A673 (cell line): ENCODE data around the gene HSD11B1L. TPM values are rescaled to one million over a fixed set of nuclear protein-coding genes. Genes with fewer than 3 reads are reported as not detected.

Experiments
- BruUV-seq: library from RNA; stranded (reverse); fragments of 400-500 nt; replicated peaks from 2 replicates; lab custom pipeline; 2021; lab: Mats Ljungman, UMichigan
- CTCF ChIA-PET: fragments of 300-600 bp; sonication (Branson Sonifier 250); formaldehyde crosslinking; loops from one replicate; lab custom pipeline; 2022; ENCODE audit warnings: antibody characterized with exemption; lab: Charles Lee
- POLR2A ChIA-PET: fragments of 300-600 bp; sonication (Branson Sonifier 250); formaldehyde crosslinking; loops from one replicate; lab custom pipeline; 2022; ENCODE audit warnings: antibody characterized with exemption; ENCODE audit not compliant: low non-redundant PET; lab: Charles Lee
- DNase-seq: peaks from one replicate; pipeline ENCODE4 v3.0.0-alpha.2; 2015; ENCODE audit warnings: low spot score
- H3K27ac ChIP-seq: fragments of 200-600 bp; sonication (generic); 2 replicates; pipeline ENCODE4 v1.5.1; 2016; ENCODE audit warnings: mixed run types, low read depth, mild to moderate bottlenecking, mixed read lengths, antibody characterized with exemption, low read length; ENCODE audit not compliant: poor library complexity, severe bottlenecking
- H3K27me3 ChIP-seq: fragments of 200-600 bp; sonication (generic); replicated peaks from 2 replicates; pipeline ENCODE4 v1.6.1; 2017; ENCODE audit warnings: mixed run types, low read depth, mild to moderate bottlenecking, mixed read lengths, antibody characterized with exemption, low read length; ENCODE audit not compliant: insufficient read depth, poor library complexity
- H3K36me3 ChIP-seq: fragments of 200-600 bp; sonication (generic); 2 replicates; pipeline ENCODE4 v1.6.1; 2016; ENCODE audit warnings: mixed run types, mild to moderate bottlenecking, mixed read lengths, antibody characterized with exemption, low read length; ENCODE audit not compliant: insufficient read depth, poor library complexity, severe bottlenecking
- H3K4me1 ChIP-seq: fragments of 200-600 bp; sonication (generic); 2 replicates; pipeline ENCODE4 v1.6.1; 2017; ENCODE audit warnings: mixed run types, mild to moderate bottlenecking, mixed read lengths, antibody characterized with exemption, low read length; ENCODE audit not compliant: insufficient read depth, poor library complexity, severe bottlenecking
- H3K4me3 ChIP-seq: fragments of 200-600 bp; sonication (generic); 2 replicates; pipeline ENCODE4 v1.5.1; 2016; ENCODE audit warnings: low read depth, mixed run types, mild to moderate bottlenecking, mixed read lengths, low read length; ENCODE audit not compliant: poor library complexity, severe bottlenecking
- H3K9me3 ChIP-seq: fragments of 200-600 bp; sonication (generic); 2 replicates; pipeline ENCODE4 v1.6.1; 2016; ENCODE audit warnings: mixed run types, low read depth, mild to moderate bottlenecking, mixed read lengths, antibody characterized with exemption, low read length; ENCODE audit not compliant: poor library complexity, severe bottlenecking
- EZH2 ChIP-seq: fragments of 200-600 bp; sonication (generic); IDR thresholded peaks from 2 replicates; pipeline ENCODE4 v1.6.1; 2017; ENCODE audit warnings: borderline replicate concordance, low read depth, mild to moderate bottlenecking, mixed read lengths, antibody characterized with exemption, low read length; ENCODE audit not compliant: poor library complexity, severe bottlenecking
- intact Hi-C: fragments of 100-400 bp; cut with micrococcal nuclease; formaldehyde crosslinking; loops from one replicate; pipeline ENCODE4 v1.10.0; 2022; ENCODE audit not compliant: unreplicated experiment
- total RNA-seq: library from RNA; stranded (reverse); gene quantifications from 2 replicates; pipeline ENCODE4 v1.2.3, GENCODE V29; 2021
- TF ChIP-seq, protein P1 (sequence below): fragments of 300-800, 200-600 bp; sonication (generic); conservative IDR thresholded peaks from 2 replicates; pipeline ENCODE4 v1.5.1; 2017; ENCODE audit warnings: low read depth, mild to moderate bottlenecking, antibody characterized with exemption, low read length, moderate library complexity, mixed read lengths

Gene HSD11B1L
- total RNA-seq, 1 experiment from 2014 or later: 5.7 TPM

DNA sequence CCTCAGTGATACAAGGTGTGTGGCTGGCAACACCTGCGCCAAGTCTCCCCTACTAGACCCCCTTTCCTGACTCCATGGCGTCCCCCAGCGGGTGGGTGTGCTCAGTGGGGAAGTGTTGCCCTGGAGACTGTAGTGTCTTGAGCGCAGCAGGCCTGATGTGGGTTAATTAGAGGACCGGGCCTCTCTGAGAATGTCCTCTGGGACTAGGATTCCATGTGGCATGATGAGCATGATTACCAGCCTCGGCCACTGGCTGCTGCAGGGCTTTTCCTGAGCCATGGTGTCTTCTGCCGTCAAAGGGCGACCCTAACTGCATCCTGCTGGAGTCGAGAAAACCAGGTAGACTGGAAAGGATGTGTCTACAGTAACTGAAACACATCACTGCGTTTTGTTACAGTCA lies 28.6 kb upstream of the HSD11B1L start:
- DNase-seq: no peak
- intact Hi-C loops: no loop called here
- no peaks in the 10 kb centered on the region for H3K4me1 ChIP-seq
- CTCF ChIA-PET: interaction anchor here (0.6 kb wide), 1 partner anchor 28 kb away, joined by 6 read pairs; no protein-coding TSS in a partner anchor
- POLR2A ChIA-PET: no interaction called here
- H3K4me3 ChIP-seq: no peak overlapping the region
- H3K27ac ChIP-seq: peak overlapping the region; percentile 10
- no peaks in the 10 kb centered on the region for H3K27me3 ChIP-seq
- H3K9me3 ChIP-seq: no peaks in the 10 kb centered on the region
- no TSS peak for BruUV-seq
- peaks cover 89% of the 10 kb centered on the region for H3K36me3 ChIP-seq
- TF ChIP-seq, protein P1, sequence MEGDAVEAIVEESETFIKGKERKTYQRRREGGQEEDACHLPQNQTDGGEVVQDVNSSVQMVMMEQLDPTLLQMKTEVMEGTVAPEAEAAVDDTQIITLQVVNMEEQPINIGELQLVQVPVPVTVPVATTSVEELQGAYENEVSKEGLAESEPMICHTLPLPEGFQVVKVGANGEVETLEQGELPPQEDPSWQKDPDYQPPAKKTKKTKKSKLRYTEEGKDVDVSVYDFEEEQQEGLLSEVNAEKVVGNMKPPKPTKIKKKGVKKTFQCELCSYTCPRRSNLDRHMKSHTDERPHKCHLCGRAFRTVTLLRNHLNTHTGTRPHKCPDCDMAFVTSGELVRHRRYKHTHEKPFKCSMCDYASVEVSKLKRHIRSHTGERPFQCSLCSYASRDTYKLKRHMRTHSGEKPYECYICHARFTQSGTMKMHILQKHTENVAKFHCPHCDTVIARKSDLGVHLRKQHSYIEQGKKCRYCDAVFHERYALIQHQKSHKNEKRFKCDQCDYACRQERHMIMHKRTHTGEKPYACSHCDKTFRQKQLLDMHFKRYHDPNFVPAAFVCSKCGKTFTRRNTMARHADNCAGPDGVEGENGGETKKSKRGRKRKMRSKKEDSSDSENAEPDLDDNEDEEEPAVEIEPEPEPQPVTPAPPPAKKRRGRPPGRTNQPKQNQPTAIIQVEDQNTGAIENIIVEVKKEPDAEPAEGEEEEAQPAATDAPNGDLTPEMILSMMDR: no peak
- TF ChIP-seq EZH2: no peak

DNA sequence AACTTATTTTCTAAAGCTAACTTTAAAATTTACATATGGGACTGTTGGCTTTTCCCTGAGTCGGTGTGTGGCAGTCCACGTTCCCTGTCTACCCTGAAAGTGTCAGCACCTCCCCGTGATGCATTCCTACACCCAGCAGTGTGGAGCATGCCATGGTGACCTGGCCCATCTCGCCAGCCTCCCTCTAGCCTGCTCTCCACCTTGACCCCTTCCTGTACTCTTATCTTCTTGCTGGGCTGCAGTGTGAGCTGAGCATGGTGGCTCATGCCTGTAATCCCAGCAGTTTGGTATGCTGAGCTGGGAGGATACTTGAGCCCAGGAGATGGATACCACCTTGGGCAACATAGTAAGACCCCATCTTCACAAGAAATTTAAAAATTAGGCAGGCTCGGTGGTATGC lies 25.9 kb upstream of the HSD11B1L start:
- no peaks in the 10 kb centered on the region for H3K27me3 ChIP-seq
- no peak overlapping the region for H3K27ac ChIP-seq
- ChIA-PET CTCF (no interaction called here), POLR2A (no interaction called here)
- no TSS peak for BruUV-seq
- H3K4me1 ChIP-seq: no peaks in the 10 kb centered on the region
- H3K4me3 ChIP-seq: no peak overlapping the region
- H3K9me3 ChIP-seq: no peaks in the 10 kb centered on the region
- intact Hi-C loops: no loop called here
- TF ChIP-seq, protein P1: no peak
- no peak for TF ChIP-seq EZH2
- no peak for DNase-seq
- peaks cover 89% of the 10 kb centered on the region for H3K36me3 ChIP-seq

- H3K27ac ChIP-seq: no peak overlapping the region
- no peak overlapping the region for H3K4me3 ChIP-seq
- CTCF ChIA-PET: no interaction called here
- no peaks in the 10 kb centered on the region for H3K4me1 ChIP-seq
- no TSS peak for BruUV-seq
- no peaks in the 10 kb centered on the region for H3K27me3 ChIP-seq
- intact Hi-C loops: no loop called here
- H3K36me3 ChIP-seq: peaks cover 89% of the 10 kb centered on the region
- H3K9me3 ChIP-seq: no peaks in the 10 kb centered on the region
- POLR2A ChIA-PET: no interaction called here
- no peak for DNase-seq
- TF ChIP-seq, protein P1: no peak
- TF ChIP-seq EZH2: no peak
These were observed 25.4 kb upstream of the HSD11B1L start for GRCh38 chr19:5655412-5655811.
